Endothelial cell of umbilical vein (primary cell): Measurements from ENCODE around the gene ZNF317. TPM values are rescaled to one million over a fixed set of nuclear protein-coding genes. Genes with fewer than 3 reads are reported as not detected.

ENCODE experiments used
- BruUV-seq: library from RNA; stranded (reverse); fragments of 400-500 nt; replicated peaks from 2 replicates; lab custom pipeline; 2021; lab: Mats Ljungman, UMichigan
- CTCF ChIA-PET: fragments of 300-600, 350-600 bp; sonication (Branson Sonifier 250); formaldehyde crosslinking; loops from one replicate; lab custom pipeline; 2021; ENCODE audit warnings: antibody characterized with exemption, inconsistent platforms; lab: Charles Lee
- POLR2A ChIA-PET: fragments of 300-600, 350-600 bp; sonication (Branson Sonifier 250); formaldehyde crosslinking; loops from one replicate; lab custom pipeline; 2021; ENCODE audit warnings: antibody characterized with exemption, inconsistent platforms; lab: Charles Lee
- DNase-seq: peaks from one replicate; pipeline ENCODE4 v3.0.0-alpha.2; 2011; ENCODE audit warnings: low read depth, low spot score
- FAIRE-seq: peaks from 2 replicates; lab custom pipeline; 2011; peaks lifted over from hg19 to GRCh38; lab: Jason Lieb, UNC
- H2AFZ ChIP-seq: 2 replicates; pipeline ENCODE4 v1.6.0; 2012; ENCODE audit warnings: low read depth, low read length, control low read depth, inconsistent platforms
- H3K27ac ChIP-seq: 2 replicates; pipeline ENCODE4 v1.5.1; 2011; ENCODE audit warnings: low read depth, mild to moderate bottlenecking, control low read depth, low read length, moderate library complexity; ENCODE audit not compliant: insufficient read depth
- H3K27me3 ChIP-seq, 2 experiments: 2 replicates each; pipeline versions ENCODE4 v1.6.0 to v1.6.1; 2011; ENCODE audit warnings: low read length in 2 of 2, mixed read lengths in 1 of 2; ENCODE audit not compliant: control insufficient read depth in 2 of 2, insufficient read depth in 2 of 2
- H3K36me3 ChIP-seq, 2 experiments: 2 replicates in 1 of 2; 3 replicates in 1 of 2; pipeline ENCODE4 v1.5.1; 2011; ENCODE audit warnings: low read length in 2 of 2, mild to moderate bottlenecking in 1 of 2, moderate library complexity in 1 of 2; ENCODE audit not compliant: control insufficient read depth in 2 of 2, insufficient read depth in 2 of 2; ENCODE audit errors: extremely low read depth in 1 of 2
- H3K4me1 ChIP-seq: 3 replicates; pipeline ENCODE4 v1.5.1; 2011; ENCODE audit warnings: mild to moderate bottlenecking, low read length; ENCODE audit not compliant: control insufficient read depth, insufficient read depth; ENCODE audit errors: extremely low read depth
- H3K4me2 ChIP-seq: 2 replicates; pipeline ENCODE4 v1.6.1; 2011; ENCODE audit warnings: low read length, control low read depth, mixed read lengths; ENCODE audit not compliant: insufficient read depth
- H3K4me3 ChIP-seq, 3 experiments: fragments of 200-600 bp in 1 of 3; sonication (generic), shearing (Covaris generic) in 1 of 3; replicated peaks in 1 of 3; 2 replicates each; pipeline ENCODE4 v1.5.1; 2011 to 2016; ENCODE audit warnings: control low read depth in 3 of 3, low read length in 3 of 3, mild to moderate bottlenecking in 2 of 3, inconsistent platforms in 1 of 3, low read depth in 1 of 3, moderate library complexity in 1 of 3; ENCODE audit not compliant: insufficient read depth in 1 of 3
- H3K79me2 ChIP-seq: 2 replicates; pipeline ENCODE4 v1.6.0; 2012; ENCODE audit warnings: low read length, inconsistent platforms; ENCODE audit not compliant: control insufficient read depth, insufficient read depth
- H3K9ac ChIP-seq: replicated peaks from 2 replicates; pipeline ENCODE3; 2011; ENCODE audit warnings: low read length, control low read depth; ENCODE audit not compliant: insufficient read depth; ENCODE audit errors: extremely low read depth
- H3K9me1 ChIP-seq: replicated peaks from 3 replicates; pipeline ENCODE4 v1.6.0; 2011; ENCODE audit warnings: mild to moderate bottlenecking, low read length; ENCODE audit not compliant: control insufficient read depth, insufficient read depth; ENCODE audit errors: extremely low read depth
- H3K9me3 ChIP-seq: replicated peaks from 2 replicates; pipeline ENCODE4 v1.5.1; 2012; ENCODE audit warnings: low read length, inconsistent platforms; ENCODE audit not compliant: control insufficient read depth, insufficient read depth
- H4K20me1 ChIP-seq: replicated peaks from 2 replicates; pipeline ENCODE3; 2011; ENCODE audit warnings: mild to moderate bottlenecking, low read length; ENCODE audit not compliant: control insufficient read depth, insufficient read depth; ENCODE audit errors: extremely low read depth
- EZH2 ChIP-seq: IDR thresholded peaks from 2 replicates; pipeline ENCODE4 v1.6.1; 2012; ENCODE audit warnings: borderline replicate concordance, low read depth, mild to moderate bottlenecking, moderate library complexity, low read length, inconsistent platforms; ENCODE audit not compliant: severe bottlenecking
- FOS ChIP-seq: IDR thresholded peaks from 2 replicates; pipeline ENCODE4 v1.6.1; 2011; ENCODE audit warnings: mild to moderate bottlenecking, low read length, moderate library complexity, borderline replicate concordance; ENCODE audit not compliant: insufficient read depth
- JUN ChIP-seq: IDR thresholded peaks from 2 replicates; pipeline ENCODE4 v1.6.1; 2011; ENCODE audit warnings: borderline replicate concordance, low read depth; ENCODE audit not compliant: insufficient read length, insufficient read depth
- MYC ChIP-seq: IDR thresholded peaks from one replicate; pipeline ENCODE4 v1.6.1; 2011; ENCODE audit warnings: mild to moderate bottlenecking, low read depth, low read length
- POLR2A ChIP-seq: IDR thresholded peaks from 2 replicates; pipeline ENCODE4 v1.6.1; 2012; ENCODE audit warnings: low read depth, mild to moderate bottlenecking, control low read depth, low read length
- POLR2AphosphoS5 ChIP-seq: IDR thresholded peaks from 2 replicates; pipeline ENCODE4 v1.6.1; 2012; ENCODE audit warnings: low read depth, mild to moderate bottlenecking, control low read depth, low read length, moderate library complexity; ENCODE audit not compliant: insufficient read depth
- dilution Hi-C: fragments of 300-500 bp; cut with MboI; formaldehyde crosslinking; loops from one replicate; pipeline ENCODE4 v1.15.0; 2019; ENCODE audit warnings: low sequenced_read_pairs; ENCODE audit not compliant: extremely low pct_ligation_motif_present
- intact Hi-C: fragments of 100-400 bp; cut with micrococcal nuclease; formaldehyde crosslinking; loops from one replicate; pipeline ENCODE4 v1.10.0; 2022
- polyA plus RNA-seq, 4 experiments: library from polyadenylated mRNA; depleted of rRNA in 3 of 4; stranded (reverse) in 3 of 4; unstranded in 1 of 4; fragments of >200 nt; gene quantifications; 2 replicates each; pipeline versions ENCODE4 v1.2.1 to v1.2.3, GENCODE V29; 2011 to 2012; ENCODE audit warnings: missing spikeins in 1 of 4
- total RNA-seq: library from RNA; stranded (reverse); gene quantifications from 2 replicates; pipeline ENCODE4 v1.2.3, GENCODE V29; 2021
- TF ChIP-seq, protein P1 (sequence below): IDR thresholded peaks from 2 replicates; pipeline ENCODE4 v1.6.1; 2011; ENCODE audit not compliant: insufficient read depth, insufficient read length
- TF ChIP-seq, protein P2 (sequence below), 2 donors: IDR thresholded peaks; 1 replicate in 1 of 2; 2 replicates in 1 of 2; pipeline ENCODE4 v1.5.1; 2011; ENCODE audit warnings: low read length in 2 of 2, mild to moderate bottlenecking in 2 of 2, moderate library complexity in 2 of 2, control low read depth in 1 of 2, inconsistent platforms in 1 of 2, low read depth in 1 of 2; ENCODE audit not compliant: insufficient read depth in 1 of 2; ENCODE audit errors: extremely low read depth in 1 of 2

The ZNF317 gene
- total and polyA plus RNA-seq, 2 donors (not counting 3 experiments of a cell fraction or from before 2014, with no cell fraction given) = 14.2 to 29.5 TPM

DNA sequence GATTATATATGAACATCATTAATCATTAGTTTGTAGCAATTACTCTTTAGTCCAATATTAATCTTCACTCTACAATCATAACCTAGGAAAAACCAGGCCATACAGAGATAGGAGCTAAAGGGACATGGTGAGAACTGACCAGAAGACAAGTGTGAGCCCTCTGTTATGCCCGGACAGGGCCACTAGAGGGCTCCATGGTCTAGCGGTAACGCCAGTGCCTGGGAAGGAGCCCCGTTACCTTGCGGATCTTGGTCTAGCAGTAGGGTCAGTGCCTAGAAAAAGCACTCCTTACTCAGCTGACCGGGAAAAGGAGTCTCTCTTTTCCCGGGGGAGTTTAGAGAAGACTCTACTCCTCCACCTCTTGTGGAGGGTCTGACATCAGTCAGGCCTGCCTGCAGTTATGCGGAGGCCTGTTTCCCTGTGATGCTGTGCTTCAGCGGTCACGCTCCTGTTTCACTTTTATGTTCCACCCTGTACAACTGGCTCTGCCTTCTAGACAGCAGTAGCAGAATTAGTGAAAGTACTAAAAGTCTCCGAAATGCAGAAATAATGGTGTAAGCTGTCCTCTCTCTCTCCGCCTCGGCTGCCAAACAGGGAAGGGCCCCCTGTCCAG lies 65.4 kb downstream of the ZNF317 start:
- no peaks in the 10 kb centered on the region for H3K9me1 ChIP-seq
- no peak overlapping the region for H3K4me2 ChIP-seq
- dilution Hi-C loops (no loop called here), intact Hi-C loops (loop anchor here (1.0 to 10.0 kb wide), 5 partner anchors 69 to 591 kb away; partner anchors contain the start of genes ZNF121 and ZNF561)
- TF ChIP-seq MYC (no peak), POLR2A (no peak), POLR2AphosphoS5 (no peak), EZH2 (no peak), JUN (no peak), FOS (no peak)
- TF ChIP-seq, protein P1, sequence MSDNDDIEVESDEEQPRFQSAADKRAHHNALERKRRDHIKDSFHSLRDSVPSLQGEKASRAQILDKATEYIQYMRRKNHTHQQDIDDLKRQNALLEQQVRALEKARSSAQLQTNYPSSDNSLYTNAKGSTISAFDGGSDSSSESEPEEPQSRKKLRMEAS = no peak
- TF ChIP-seq, protein P2, sequence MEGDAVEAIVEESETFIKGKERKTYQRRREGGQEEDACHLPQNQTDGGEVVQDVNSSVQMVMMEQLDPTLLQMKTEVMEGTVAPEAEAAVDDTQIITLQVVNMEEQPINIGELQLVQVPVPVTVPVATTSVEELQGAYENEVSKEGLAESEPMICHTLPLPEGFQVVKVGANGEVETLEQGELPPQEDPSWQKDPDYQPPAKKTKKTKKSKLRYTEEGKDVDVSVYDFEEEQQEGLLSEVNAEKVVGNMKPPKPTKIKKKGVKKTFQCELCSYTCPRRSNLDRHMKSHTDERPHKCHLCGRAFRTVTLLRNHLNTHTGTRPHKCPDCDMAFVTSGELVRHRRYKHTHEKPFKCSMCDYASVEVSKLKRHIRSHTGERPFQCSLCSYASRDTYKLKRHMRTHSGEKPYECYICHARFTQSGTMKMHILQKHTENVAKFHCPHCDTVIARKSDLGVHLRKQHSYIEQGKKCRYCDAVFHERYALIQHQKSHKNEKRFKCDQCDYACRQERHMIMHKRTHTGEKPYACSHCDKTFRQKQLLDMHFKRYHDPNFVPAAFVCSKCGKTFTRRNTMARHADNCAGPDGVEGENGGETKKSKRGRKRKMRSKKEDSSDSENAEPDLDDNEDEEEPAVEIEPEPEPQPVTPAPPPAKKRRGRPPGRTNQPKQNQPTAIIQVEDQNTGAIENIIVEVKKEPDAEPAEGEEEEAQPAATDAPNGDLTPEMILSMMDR (IDR thresholded peaks at IDR 0.05; ENCODE audit: extremely low read depth in 1 of 2, insufficient read depth in 1 of 2, low read depth in 1 of 2, low read length in 2 of 2) = peak; percentile 74 to 87
- POLR2A ChIA-PET = no interaction called here
- no peak overlapping the region for H3K4me3 ChIP-seq
- CTCF ChIA-PET = interaction anchor here (0.5 to 1.9 kb wide), 27 partner anchors 11 to 795 kb away, joined by 3 to 12 read pairs (median 4); partner anchors contain the start of gene ZNF266
- no peak overlapping the region for H3K9ac ChIP-seq
- no peaks in the 10 kb centered on the region for H3K27me3 ChIP-seq
- no peaks in the 10 kb centered on the region for H3K79me2 ChIP-seq
- BruUV-seq = no TSS peak
- H3K4me1 ChIP-seq = no peaks in the 10 kb centered on the region
- no peak overlapping the region for H3K27ac ChIP-seq
- H3K36me3 ChIP-seq = no peaks in the 10 kb centered on the region
- peak overlapping the region; percentile 80 for H2AFZ ChIP-seq
- DNase-seq (peak; percentile 58), FAIRE-seq (peak; percentile 82)
- no peaks in the 10 kb centered on the region for H3K9me3 ChIP-seq
- no peaks in the 10 kb centered on the region for H4K20me1 ChIP-seq

Other genes starting within 250 kb of the ZNF317 start
- gene MUC16, start 130.0 kb upstream of the ZNF317 start, total RNA-seq = not detected in 2 replicates
- not detected in 2 replicates for gene MUC16, start 130.0 kb upstream of the ZNF317 start, polyA plus RNA-seq
- gene OR1M1, start 53.3 kb upstream of the ZNF317 start, total RNA-seq = not detected in 2 replicates
- gene OR1M1, start 53.3 kb upstream of the ZNF317 start, polyA plus RNA-seq = not detected in 2 replicates
- not detected in 2 replicates for gene OR7G2, start 32.9 kb upstream of the ZNF317 start, total RNA-seq
- gene OR7G2, start 32.9 kb upstream of the ZNF317 start, polyA plus RNA-seq = not detected in 2 replicates
- not detected in 2 replicates for gene OR7G1, start 24.6 kb upstream of the ZNF317 start, total RNA-seq
- not detected in 2 replicates for gene OR7G1, start 24.6 kb upstream of the ZNF317 start, polyA plus RNA-seq
- not detected in 2 replicates for gene OR7G3, start 13.4 kb upstream of the ZNF317 start, total RNA-seq
- not detected in 2 replicates for gene OR7G3, start 13.4 kb upstream of the ZNF317 start, polyA plus RNA-seq
- not detected in 2 replicates for gene OR7D2, start 38.6 kb downstream of the ZNF317 start, total RNA-seq
- gene OR7D2, start 38.6 kb downstream of the ZNF317 start, polyA plus RNA-seq = 0.05 TPM in 1 of 2 replicates, not detected in the other
- gene OR7D4, start 79.2 kb downstream of the ZNF317 start, total RNA-seq = not detected in 2 replicates
- not detected in 2 replicates for gene OR7D4, start 79.2 kb downstream of the ZNF317 start, polyA plus RNA-seq
- gene OR7E24, start 110.5 kb downstream of the ZNF317 start, total RNA-seq = not detected in 2 replicates
- gene OR7E24, start 110.5 kb downstream of the ZNF317 start, polyA plus RNA-seq = not detected in 2 replicates
- gene ZNF699, start 169.4 kb downstream of the ZNF317 start, total RNA-seq = 3.9 and 4.7 TPM in 2 replicates
- gene ZNF699, start 169.4 kb downstream of the ZNF317 start, polyA plus RNA-seq = 0.48 and 0.59 TPM in 2 replicates
- gene ZNF559, start 183.8 kb downstream of the ZNF317 start, total RNA-seq = 10.1 and 13.5 TPM in 2 replicates
- gene ZNF559, start 183.8 kb downstream of the ZNF317 start, polyA plus RNA-seq = 6.1 and 7.8 TPM in 2 replicates
- gene ZNF177, start 222.6 kb downstream of the ZNF317 start, total RNA-seq = 0.42 and 0.69 TPM in 2 replicates
- 0.76 and 0.86 TPM in 2 replicates for gene ZNF177, start 222.6 kb downstream of the ZNF317 start, polyA plus RNA-seq